GM10248 (cell line): ENCODE data around the gene ZMIZ1.
"Not testable (repeated sequence)": the region's sequence is repeated elsewhere in the genome, so short reads cannot be mapped to it uniquely, and the experiment has no call there.

Source experiments
- CTCF ChIA-PET: fragments of 300-600 bp; sonication (Branson Sonifier 250); formaldehyde crosslinking; extraction: SDS; loops from one replicate; lab custom pipeline; 2021; ENCODE audit warnings: antibody characterized with exemption; lab: Yijun Ruan, JAX
- POLR2A ChIA-PET: fragments of 350-650 bp; sonication (Branson Sonifier 250); formaldehyde crosslinking; extraction: SDS; loops from one replicate; lab custom pipeline; 2020; ENCODE audit warnings: antibody characterized with exemption; lab: Yijun Ruan, JAX
- DNase-seq: peaks from one replicate; pipeline ENCODE4 v3.0.0; 2012; ENCODE audit errors: extremely low spot score
- CTCF ChIP-seq: IDR thresholded peaks from 2 replicates; pipeline ENCODE4 v1.5.1; 2012; ENCODE audit warnings: mild to moderate bottlenecking, low read depth; ENCODE audit errors: extremely low read depth, missing control alignments, control extremely low read depth

The ZMIZ1 gene

GRCh38 chr10:79029478-79030390 is 39.0 kb upstream of the ZMIZ1 start:
- no peak for DNase-seq
- no peak for TF ChIP-seq CTCF
- POLR2A ChIA-PET: no interaction called here
- CTCF ChIA-PET: interaction anchor here (0.9 to 2.0 kb wide), 2 partner anchors 10 to 165 kb away, joined by 3 to 5 read pairs; no protein-coding TSS in a partner anchor

GRCh38 chr10:79030705-79031104 is 38.1 kb upstream of the ZMIZ1 start:
- DNase-seq: no peak
- CTCF ChIA-PET: interaction anchor here (0.9 to 2.0 kb wide), 4 partner anchors 9 to 164 kb away, joined by 3 to 5 read pairs (median 3); no protein-coding TSS in a partner anchor
- no peak for TF ChIP-seq CTCF
- POLR2A ChIA-PET: no interaction called here

GRCh38 chr10:79031723-79032122 is 37.0 kb upstream of the ZMIZ1 start:
- DNase-seq: no peak
- TF ChIP-seq CTCF: no peak
- ChIA-PET CTCF (interaction anchor here (1.0 to 2.0 kb wide), 3 partner anchors 8 to 163 kb away, joined by 3 to 5 read pairs (median 3); no protein-coding TSS in a partner anchor), POLR2A (no interaction called here)

GRCh38 chr10:79034271-79034876 is 34.4 kb upstream of the ZMIZ1 start:
- POLR2A ChIA-PET: no interaction called here
- no peak for DNase-seq
- no peak for TF ChIP-seq CTCF
- CTCF ChIA-PET: no interaction called here

GRCh38 chr10:79036416-79036815 is 32.4 kb upstream of the ZMIZ1 start:
- POLR2A ChIA-PET, DNase-seq: not testable (repeated sequence)
- CTCF ChIA-PET: interaction anchor here (1.5 to 1.8 kb wide), 2 partner anchors 8 to 12 kb away, joined by 3 to 5 read pairs; no protein-coding TSS in a partner anchor

- DNase-seq: no peak
- ChIA-PET CTCF (interaction anchor here (1.7 kb wide), 1 partner anchor 36 kb away, joined by 3 read pairs; no protein-coding TSS in a partner anchor), POLR2A (interaction anchor here (0.6 kb wide), 1 partner anchor 332 kb away, joined by 7 read pairs; no protein-coding TSS in a partner anchor)
- TF ChIP-seq CTCF: no peak
These were observed 30.5 kb upstream of the ZMIZ1 start for GRCh38 chr10:79038104-79038840.
